ENCODE results near the gene NFATC2. TPM values are rescaled to one million over a fixed set of nuclear protein-coding genes. Genes with fewer than 3 reads are reported as not detected.

The NFATC2 gene
- total RNA-seq, 1 donor from 2014 or later = 4.8 TPM

- no peak for DNase-seq (ENCODE audit: extremely low spot score, unreplicated experiment)
- Mint-ChIP-seq H3K4me3 (no peak overlapping the region), H3K27ac (no peak overlapping the region), H3K9me3 (peaks cover 5% of the 10 kb centered on the region), H3K36me3 (no peaks in the 10 kb centered on the region), H3K4me1 (ENCODE audit: unreplicated experiment) (no peaks in the 10 kb centered on the region), H3K27me3 (peaks cover 9% of the 10 kb centered on the region)
- no peak for TF ChIP-seq CTCF (conservative IDR thresholded peaks at IDR 0.05)
Measured at GRCh38 chr20:51363378-51363777, 179.1 kb downstream of the NFATC2 start.

- H3K36me3 Mint-ChIP-seq = no peaks in the 10 kb centered on the region
- no peak for TF ChIP-seq CTCF (conservative IDR thresholded peaks at IDR 0.05)
- no peak overlapping the region for H3K4me3 Mint-ChIP-seq
- H3K27ac Mint-ChIP-seq = no peak overlapping the region
- peaks cover 5% of the 10 kb centered on the region for H3K9me3 Mint-ChIP-seq
- peaks cover 9% of the 10 kb centered on the region for H3K27me3 Mint-ChIP-seq
- no peak for DNase-seq (ENCODE audit: extremely low spot score, unreplicated experiment)
- no peaks in the 10 kb centered on the region for H3K4me1 Mint-ChIP-seq (ENCODE audit: unreplicated experiment)
Measured at GRCh38 chr20:51362254-51362653, 180.3 kb downstream of the NFATC2 start.

- H3K9me3 Mint-ChIP-seq = peaks cover 5% of the 10 kb centered on the region
- H3K27me3 Mint-ChIP-seq = peaks cover 9% of the 10 kb centered on the region
- H3K36me3 Mint-ChIP-seq = no peaks in the 10 kb centered on the region
- DNase-seq (ENCODE audit: extremely low spot score, unreplicated experiment) = no peak
- no peak overlapping the region for H3K27ac Mint-ChIP-seq
- H3K4me3 Mint-ChIP-seq = no peak overlapping the region
- TF ChIP-seq CTCF (conservative IDR thresholded peaks at IDR 0.05) = no peak
- H3K4me1 Mint-ChIP-seq (ENCODE audit: unreplicated experiment) = no peaks in the 10 kb centered on the region
Measured at GRCh38 chr20:51361258-51361657, 181.3 kb downstream of the NFATC2 start.

GRCh38 chr20:51360451-51361201 lies 181.9 kb downstream of the NFATC2 start:
- Mint-ChIP-seq H3K36me3 (no peaks in the 10 kb centered on the region), H3K9me3 (peaks cover 5% of the 10 kb centered on the region), H3K27ac (no peak overlapping the region), H3K4me3 (no peak overlapping the region), H3K4me1 (ENCODE audit: unreplicated experiment) (no peaks in the 10 kb centered on the region), H3K27me3 (peaks cover 9% of the 10 kb centered on the region)
- no peak for DNase-seq (ENCODE audit: extremely low spot score, unreplicated experiment)
- TF ChIP-seq CTCF (conservative IDR thresholded peaks at IDR 0.05) = no peak

GRCh38 chr20:51359947-51360346 lies 182.6 kb downstream of the NFATC2 start:
- peaks cover 5% of the 10 kb centered on the region for H3K9me3 Mint-ChIP-seq
- DNase-seq (ENCODE audit: extremely low spot score, unreplicated experiment) = no peak
- H3K4me1 Mint-ChIP-seq (ENCODE audit: unreplicated experiment) = no peaks in the 10 kb centered on the region
- H3K27me3 Mint-ChIP-seq = peaks cover 9% of the 10 kb centered on the region
- no peaks in the 10 kb centered on the region for H3K36me3 Mint-ChIP-seq
- no peak for TF ChIP-seq CTCF (conservative IDR thresholded peaks at IDR 0.05)
- no peak overlapping the region for H3K27ac Mint-ChIP-seq
- H3K4me3 Mint-ChIP-seq = no peak overlapping the region
